HG03565 (cell line): ENCODE data around the gene DISC1.

Experiments
- ATAC-seq: cut with Tn5 transposase; IDR thresholded peaks from one replicate; pipeline ENCODE4 v1.9.1; 2021; ENCODE audit warnings: mild to moderate bottlenecking, moderate library complexity; ENCODE audit not compliant: unreplicated experiment

The DISC1 gene

GRCh38 chr1:231842441-231842840, 215.9 kb downstream of the DISC1 start:
- ATAC-seq, result no peak

- ATAC-seq, result no peak
Observed at GRCh38 chr1:231844986-231845502, 218.5 kb downstream of the DISC1 start.

GRCh38 chr1:231847612-231848397, 221.2 kb downstream of the DISC1 start:
- no peak for ATAC-seq

DNA sequence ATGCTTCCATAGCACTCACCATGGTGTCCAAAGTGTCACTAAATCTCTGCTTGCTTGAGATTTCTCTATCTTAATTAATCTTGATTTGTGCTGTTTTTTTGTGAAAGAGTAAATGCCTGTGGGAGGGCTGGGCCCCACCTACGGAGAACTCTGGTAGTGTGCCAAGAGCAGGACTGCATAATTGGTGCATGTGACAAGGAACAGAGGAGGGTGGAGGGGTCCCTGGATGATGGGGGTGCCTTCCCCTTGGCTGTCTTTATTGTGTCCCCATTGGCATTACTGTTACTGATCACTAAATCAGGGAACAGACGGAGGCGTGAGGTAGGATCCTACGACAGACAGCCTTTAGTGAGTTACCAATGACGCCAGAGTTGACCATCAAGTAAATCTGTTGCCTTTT, 223.4 kb downstream of the DISC1 start:
- ATAC-seq, result no peak

DNA sequence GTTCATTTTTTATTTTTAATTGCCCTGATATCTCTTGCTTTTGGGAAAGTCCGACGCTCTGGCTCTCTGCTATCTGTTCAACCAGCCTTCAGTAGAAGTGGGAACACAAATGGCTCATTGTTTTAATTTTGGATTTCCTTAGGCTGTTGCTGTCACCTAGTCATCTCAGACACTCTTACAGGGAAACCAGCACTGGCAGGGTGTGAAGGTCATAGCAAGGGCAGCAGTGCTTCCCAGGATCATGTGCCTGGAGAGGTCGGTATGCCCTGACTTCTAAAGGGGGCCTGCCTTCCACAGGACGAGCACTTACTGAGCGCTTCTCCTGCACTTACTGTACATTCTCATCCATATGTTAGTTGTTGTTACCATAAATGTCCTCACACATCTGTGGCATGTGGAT, 224.2 kb downstream of the DISC1 start:
- ATAC-seq, result no peak

- no peak for ATAC-seq
Observed at GRCh38 chr1:231853588-231854207, 227.1 kb downstream of the DISC1 start.

GRCh38 chr1:231855361-231855760, 228.8 kb downstream of the DISC1 start:
- ATAC-seq, result no peak

- ATAC-seq, result no peak
Observed at GRCh38 chr1:231855926-231856325, 229.3 kb downstream of the DISC1 start.

GRCh38 chr1:231856426-231856825, 229.8 kb downstream of the DISC1 start:
- no peak for ATAC-seq

- no peak for ATAC-seq
Observed at GRCh38 chr1:231856894-231857293, 230.3 kb downstream of the DISC1 start.

DNA sequence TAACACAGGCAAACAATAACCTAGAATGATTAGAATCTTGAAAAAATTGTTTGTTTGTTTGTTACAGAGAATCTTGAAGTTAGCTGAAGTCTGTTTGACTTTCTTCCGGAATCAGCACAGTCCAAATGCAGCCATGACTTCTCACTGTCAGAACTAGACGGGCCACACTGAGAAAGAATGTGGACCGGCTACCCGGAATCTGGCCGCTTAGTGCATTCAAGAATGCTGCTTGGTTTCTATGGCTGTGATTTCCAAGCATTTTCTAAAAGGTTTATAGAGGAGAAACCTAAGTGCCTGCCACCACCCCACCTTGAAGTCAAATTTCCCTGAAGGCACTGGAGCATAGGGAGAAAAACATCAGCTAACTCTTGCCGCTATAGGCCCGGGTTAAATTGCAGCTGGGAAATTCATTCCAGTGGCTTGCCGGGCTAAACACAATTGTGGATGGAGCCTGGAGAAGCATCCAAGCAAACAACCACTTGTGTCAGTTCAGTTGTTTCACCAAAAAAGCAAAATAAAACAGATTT, 231.1 kb downstream of the DISC1 start:
- no peak for ATAC-seq

GRCh38 chr1:231860221-231861088, 233.9 kb downstream of the DISC1 start:
- ATAC-seq, result no peak

- no peak for ATAC-seq
Observed at GRCh38 chr1:231861541-231862481, 235.2 kb downstream of the DISC1 start.

GRCh38 chr1:231862611-231863010, 236.0 kb downstream of the DISC1 start:
- no peak for ATAC-seq

DNA sequence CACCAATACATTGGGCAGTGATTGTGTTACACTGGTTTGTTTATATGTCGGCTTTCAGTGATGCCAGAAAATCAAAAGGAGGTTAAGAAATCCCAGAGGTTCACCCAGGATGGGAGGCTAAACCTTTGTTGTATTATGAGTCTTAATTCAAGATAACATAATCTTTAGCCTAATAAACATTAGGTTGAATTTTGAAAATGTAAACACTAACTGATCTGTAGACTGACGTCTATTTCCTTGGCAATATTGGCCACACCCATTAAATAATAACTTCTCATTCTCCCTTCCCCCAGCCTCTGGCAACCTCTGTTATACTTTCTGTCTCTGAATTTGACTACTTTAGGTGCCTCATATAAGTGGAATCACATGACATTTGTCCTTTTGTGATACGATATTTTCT, 238.7 kb downstream of the DISC1 start:
- ATAC-seq, result no peak

- ATAC-seq, result no peak
Observed at GRCh38 chr1:231866392-231867331, 240.1 kb downstream of the DISC1 start.

DNA sequence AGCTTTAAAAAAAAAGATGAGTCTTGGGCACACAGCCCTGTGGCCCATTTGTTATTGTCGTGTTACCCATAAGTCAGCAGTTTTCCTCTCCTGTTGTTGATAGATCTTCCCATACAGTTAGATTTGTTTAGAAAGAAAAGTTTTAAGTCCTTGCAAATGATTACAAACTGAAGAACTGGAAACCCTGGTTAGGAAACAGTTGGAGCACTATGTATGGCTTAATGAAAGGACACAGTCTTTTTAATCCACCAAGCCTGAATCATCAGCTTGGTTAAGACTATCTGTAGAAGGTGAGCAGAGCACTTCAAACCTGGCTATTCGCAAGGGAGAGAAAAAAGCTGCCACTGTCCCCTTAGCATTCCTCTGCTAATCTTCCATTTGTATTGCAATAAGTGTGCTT, 241.0 kb downstream of the DISC1 start:
- no peak for ATAC-seq

- ATAC-seq, result no peak
Observed at GRCh38 chr1:231869364-231869763, 242.8 kb downstream of the DISC1 start.

- ATAC-seq, result no peak
Observed at GRCh38 chr1:231871471-231871870, 244.9 kb downstream of the DISC1 start.
